Measurements from ENCODE around the gene TTC33.
A peak's percentile ranks its signal among the peaks of the same experiment; 100 is the strongest.

Gene TTC33

GRCh38 chr5:40614923-40615585 is 140.7 kb downstream of the TTC33 start:
- Histone ChIP-seq H3K9me2 (replicated peaks; ENCODE audit: low read depth, low read length) (no peaks in the 10 kb centered on the region), H3K4me3 (ENCODE audit: low read length, poor library complexity, severe bottlenecking) (no peak overlapping the region), H3K79me2 (ENCODE audit: insufficient read depth, low read length) (no peaks in the 10 kb centered on the region), H3K36me3 (ENCODE audit: insufficient read depth, low read length) (no peaks in the 10 kb centered on the region), H2AFZ (ENCODE audit: low read length) (no peak overlapping the region), H3K9me3 (ENCODE audit: insufficient read depth, low read depth, low read length) (no peaks in the 10 kb centered on the region), H4K20me1 (ENCODE audit: insufficient read depth, low read length, poor library complexity, severe bottlenecking) (no peaks in the 10 kb centered on the region), H3K27me3 (ENCODE audit: insufficient read depth, low read length, poor library complexity, severe bottlenecking) (no peaks in the 10 kb centered on the region), H3F3A (ENCODE audit: low read depth) (no peaks in the 10 kb centered on the region), H3K9ac (ENCODE audit: low read depth, low read length, poor library complexity, severe bottlenecking) (no peak overlapping the region), H3K4me2 (ENCODE audit: low read depth, low read length, poor library complexity, severe bottlenecking) (peak overlapping the region; percentile 28), H3K4me1 (ENCODE audit: insufficient read depth, low read length, poor library complexity, severe bottlenecking) (peaks cover 31% of the 10 kb centered on the region)
- no peak for TF ChIP-seq CTCF (conservative IDR thresholded peaks at IDR 0.05; ENCODE audit: low read length)
- no peak for TF ChIP-seq EZH2phosphoT487 (IDR thresholded peaks at IDR 0.05; ENCODE audit: borderline replicate concordance)

- Histone ChIP-seq H2AFZ (ENCODE audit: low read length) (no peak overlapping the region), H3K9ac (ENCODE audit: low read depth, low read length, poor library complexity, severe bottlenecking) (no peak overlapping the region), H3K4me2 (ENCODE audit: low read depth, low read length, poor library complexity, severe bottlenecking) (no peak overlapping the region), H3K36me3 (ENCODE audit: insufficient read depth, low read length) (no peaks in the 10 kb centered on the region), H3K4me3 (ENCODE audit: low read length, poor library complexity, severe bottlenecking) (no peak overlapping the region), H3K9me3 (ENCODE audit: insufficient read depth, low read depth, low read length) (no peaks in the 10 kb centered on the region), H3K79me2 (ENCODE audit: insufficient read depth, low read length) (no peaks in the 10 kb centered on the region), H3F3A (ENCODE audit: low read depth) (no peaks in the 10 kb centered on the region), H3K4me1 (ENCODE audit: insufficient read depth, low read length, poor library complexity, severe bottlenecking) (peaks cover 26% of the 10 kb centered on the region), H3K9me2 (replicated peaks; ENCODE audit: low read depth, low read length) (no peaks in the 10 kb centered on the region), H4K20me1 (ENCODE audit: insufficient read depth, low read length, poor library complexity, severe bottlenecking) (no peaks in the 10 kb centered on the region), H3K27me3 (ENCODE audit: insufficient read depth, low read length, poor library complexity, severe bottlenecking) (no peaks in the 10 kb centered on the region)
- TF ChIP-seq CTCF (conservative IDR thresholded peaks at IDR 0.05; ENCODE audit: low read length): no peak
- no peak for TF ChIP-seq EZH2phosphoT487 (IDR thresholded peaks at IDR 0.05; ENCODE audit: borderline replicate concordance)
Measured at GRCh38 chr5:40614466-40614865, 141.3 kb downstream of the TTC33 start.

GRCh38 chr5:40607202-40607601 is 148.6 kb downstream of the TTC33 start:
- Histone ChIP-seq H3K79me2 (ENCODE audit: insufficient read depth, low read length) (no peaks in the 10 kb centered on the region), H3K9ac (ENCODE audit: low read depth, low read length, poor library complexity, severe bottlenecking) (no peak overlapping the region), H3K4me3 (ENCODE audit: low read length, poor library complexity, severe bottlenecking) (no peak overlapping the region), H3F3A (ENCODE audit: low read depth) (no peaks in the 10 kb centered on the region; the same call in 1 of the 2 replicates), H3K4me2 (ENCODE audit: low read depth, low read length, poor library complexity, severe bottlenecking) (no peak overlapping the region), H3K27me3 (ENCODE audit: insufficient read depth, low read length, poor library complexity, severe bottlenecking) (no peaks in the 10 kb centered on the region), H3K9me3 (ENCODE audit: insufficient read depth, low read depth, low read length) (no peaks in the 10 kb centered on the region), H3K36me3 (ENCODE audit: insufficient read depth, low read length) (no peaks in the 10 kb centered on the region), H3K9me2 (replicated peaks; ENCODE audit: low read depth, low read length) (no peaks in the 10 kb centered on the region), H3K4me1 (ENCODE audit: insufficient read depth, low read length, poor library complexity, severe bottlenecking) (peaks cover 53% of the 10 kb centered on the region), H4K20me1 (ENCODE audit: insufficient read depth, low read length, poor library complexity, severe bottlenecking) (no peaks in the 10 kb centered on the region), H2AFZ (ENCODE audit: low read length) (no peak overlapping the region)
- TF ChIP-seq CTCF (conservative IDR thresholded peaks at IDR 0.05; ENCODE audit: low read length) (no peak), EZH2phosphoT487 (IDR thresholded peaks at IDR 0.05; ENCODE audit: borderline replicate concordance) (no peak)
